GM20431 (cell line): Measurements from ENCODE around the gene FAM241A.
"Not testable (repeated sequence)": the region's sequence is repeated elsewhere in the genome, so short reads cannot be mapped to it uniquely, and the experiment has no call there.

Experiments
- in situ Hi-C: fragments of 300-500 bp; cut with MseI, MboI; formaldehyde crosslinking; loops from one replicate; pipeline ENCODE4 v1.15.0; 2020; ENCODE audit warnings: low sequenced_read_pairs; ENCODE audit not compliant: unreplicated experiment

Gene FAM241A

DNA sequence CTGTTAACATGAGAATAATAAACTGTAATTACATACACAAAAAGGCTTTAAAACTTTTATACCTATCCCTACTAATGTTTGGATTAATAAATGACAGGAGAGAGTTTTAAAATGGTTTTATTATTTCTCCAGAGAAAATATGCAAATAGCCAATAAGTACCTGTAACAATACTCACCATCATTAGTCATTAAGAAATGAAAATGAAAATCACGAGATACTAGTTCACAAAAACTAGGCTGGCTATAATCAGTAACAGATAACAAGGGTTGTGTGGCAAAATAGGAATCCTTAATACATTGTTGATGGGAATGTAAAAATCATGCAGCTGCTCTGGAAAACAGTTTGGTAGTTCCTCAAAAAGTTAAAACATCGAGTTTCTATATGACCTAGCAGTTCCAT, 61.2 kb downstream of the FAM241A start:
- in situ Hi-C loops = no loop called here

DNA sequence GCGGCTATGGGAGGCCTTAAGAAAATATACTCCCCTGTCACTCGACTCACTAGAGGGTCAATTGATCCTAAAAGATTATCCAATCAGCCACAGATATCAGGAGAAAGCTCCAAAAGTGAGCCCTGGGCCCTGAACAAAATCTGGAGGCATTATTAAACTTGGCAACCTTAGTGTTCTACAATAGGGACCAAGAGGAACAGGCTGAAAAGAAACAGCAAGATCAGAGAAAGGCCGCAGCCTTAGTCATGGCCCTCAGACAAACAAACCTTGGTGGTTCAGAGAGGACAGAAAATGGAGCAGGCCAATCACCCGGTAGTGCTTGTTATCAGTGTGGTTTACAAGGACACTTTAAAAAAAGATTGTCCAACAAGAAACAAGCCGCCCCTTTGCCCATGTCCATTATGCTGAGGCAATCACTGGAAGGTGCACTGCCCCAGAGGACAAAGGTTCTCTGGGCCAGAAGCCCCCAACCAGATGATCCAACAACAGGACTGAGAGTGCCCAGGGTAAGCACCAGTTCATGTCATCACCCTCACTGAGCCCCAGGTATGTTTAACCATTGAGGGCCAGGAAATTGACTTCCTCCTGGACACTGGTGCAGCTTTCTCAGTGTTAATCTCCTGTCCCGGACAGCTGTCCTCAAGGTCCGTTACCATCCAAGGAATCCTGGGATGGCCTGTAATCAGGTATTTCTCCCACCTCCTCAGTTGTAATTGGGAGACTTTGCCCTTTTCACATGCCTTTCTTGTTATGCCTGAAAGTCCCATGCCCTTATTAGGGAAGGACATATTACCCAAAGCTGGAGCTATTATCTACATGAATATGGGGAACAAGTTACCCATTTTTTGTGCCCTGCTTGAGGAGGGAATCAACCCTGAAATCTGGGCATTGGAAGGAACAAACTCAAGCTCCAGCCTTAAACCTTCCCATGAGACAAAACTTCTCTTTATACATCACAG, 63.2 kb downstream of the FAM241A start:
- in situ Hi-C loops = not testable (repeated sequence)

DNA sequence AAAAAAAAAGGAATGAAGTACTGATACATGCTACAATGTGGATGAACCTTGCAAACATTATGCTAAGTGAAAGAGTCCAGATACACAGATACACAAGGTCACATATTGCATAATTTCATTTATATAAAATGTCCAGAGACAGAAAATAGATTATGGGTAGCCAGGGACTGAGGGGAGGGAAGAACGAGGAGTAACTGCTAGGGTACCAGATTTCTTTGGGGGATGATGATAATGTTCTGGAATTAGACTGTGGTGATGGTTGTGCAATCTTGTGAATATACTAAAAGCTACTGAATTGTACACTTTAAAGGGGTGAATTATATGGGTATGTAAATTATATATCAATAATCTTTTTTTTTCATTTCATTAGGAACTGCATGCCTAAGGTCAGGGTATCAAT, 65.5 kb downstream of the FAM241A start:
- in situ Hi-C loops = no loop called here

DNA sequence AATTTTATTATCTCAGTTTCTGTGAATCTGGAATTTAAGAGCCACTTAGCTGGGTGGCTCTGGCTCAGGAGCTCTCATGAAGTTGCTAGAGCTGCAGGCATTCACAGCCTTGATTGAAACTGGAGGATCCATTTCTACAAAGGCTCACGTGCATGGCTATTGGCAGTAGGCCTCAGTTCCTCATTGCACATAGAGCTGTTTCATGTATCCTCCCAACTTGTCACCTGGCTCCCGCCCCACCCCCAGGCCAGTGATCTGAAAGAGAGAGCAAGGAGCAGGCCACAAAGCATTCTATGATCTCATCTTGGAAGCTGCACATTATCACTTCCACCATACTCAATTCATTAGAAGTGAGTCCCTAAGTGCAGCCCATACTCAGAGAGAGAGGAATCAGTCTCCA, 67.8 kb downstream of the FAM241A start:
- in situ Hi-C loops = no loop called here

DNA sequence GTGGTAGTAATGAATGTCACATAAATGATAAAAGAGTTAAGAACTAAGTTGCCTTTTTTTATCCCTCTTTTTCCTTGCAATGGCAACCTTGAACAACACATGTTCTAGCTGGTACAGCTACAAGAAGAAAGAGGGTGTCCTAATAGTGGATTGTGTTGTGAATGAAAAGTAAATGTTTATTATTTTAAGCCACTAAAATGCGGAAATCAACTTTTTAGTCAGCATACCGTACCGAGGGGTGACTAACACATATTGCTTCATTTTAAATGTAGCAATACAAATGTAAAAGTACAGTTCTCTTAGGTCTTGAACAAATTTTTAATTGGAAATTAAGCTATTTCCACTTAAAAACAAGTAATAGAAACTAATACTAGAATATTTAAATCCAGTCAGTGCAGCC, 68.6 kb downstream of the FAM241A start:
- in situ Hi-C loops = no loop called here

DNA sequence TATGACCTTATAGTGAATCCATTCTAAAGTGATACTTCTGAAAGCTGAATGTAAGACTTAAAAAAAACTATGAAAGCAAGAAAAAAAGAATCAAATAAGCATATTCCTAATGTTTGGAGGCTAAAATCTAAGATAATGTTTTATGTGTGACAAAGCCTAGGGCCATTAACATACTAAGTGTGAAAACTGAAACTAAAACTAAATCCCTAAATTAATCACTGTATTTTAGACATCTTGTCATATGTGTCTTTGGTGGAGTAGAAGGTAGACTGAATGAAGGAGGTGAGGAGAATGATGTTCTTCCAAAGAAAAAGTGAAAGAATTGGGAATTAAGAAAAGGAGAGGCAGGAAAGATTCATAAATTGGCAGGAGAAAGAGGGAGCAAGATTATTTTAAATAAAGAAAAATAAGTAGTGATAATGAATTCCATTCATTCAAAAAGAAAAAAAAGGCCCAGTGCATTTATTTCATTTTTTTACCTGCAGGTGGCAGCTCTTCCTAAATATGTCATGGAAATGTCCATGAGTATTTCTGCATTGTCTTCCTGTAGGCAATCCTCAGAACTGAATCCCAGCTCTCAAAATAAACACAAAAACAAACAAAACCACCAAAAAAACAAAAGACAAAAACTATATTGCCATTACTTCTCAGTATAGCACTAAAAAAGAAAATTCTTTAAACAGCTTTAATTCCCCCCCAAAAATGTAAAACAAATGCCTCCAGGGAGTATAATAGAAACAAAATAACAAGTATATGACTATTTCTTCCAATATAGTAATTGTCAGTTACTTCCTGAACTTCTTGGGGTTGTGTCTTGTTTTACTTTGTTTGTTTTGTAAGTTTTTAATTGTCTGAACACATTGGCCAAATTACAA, 69.4 kb downstream of the FAM241A start:
- in situ Hi-C loops = no loop called here

DNA sequence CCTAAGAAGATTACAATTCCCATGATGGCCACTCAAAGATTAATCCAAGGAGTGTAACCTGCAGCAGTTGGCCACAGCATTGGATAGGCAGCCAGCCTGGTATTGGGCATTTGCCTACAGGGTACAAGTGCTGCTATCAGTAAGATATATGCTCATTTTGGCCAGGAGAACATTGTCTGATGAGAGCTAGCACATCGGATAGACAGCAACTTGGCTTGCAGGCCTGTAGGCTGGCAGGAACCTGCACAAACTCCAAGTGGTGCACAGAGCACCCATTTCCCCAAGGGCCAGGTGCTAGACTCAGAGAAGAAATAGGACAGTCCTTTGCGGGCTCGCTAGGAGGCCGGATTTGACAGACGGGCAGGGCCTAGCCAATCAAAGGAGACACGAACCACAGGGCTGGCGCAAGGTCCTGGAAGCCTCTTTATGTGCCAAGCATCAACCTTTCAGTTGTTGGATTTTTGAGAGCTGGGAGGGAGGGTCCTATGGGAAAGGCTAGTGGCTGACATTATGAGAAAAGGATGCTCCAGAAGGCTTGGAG, 74.6 kb downstream of the FAM241A start:
- in situ Hi-C loops = no loop called here

DNA sequence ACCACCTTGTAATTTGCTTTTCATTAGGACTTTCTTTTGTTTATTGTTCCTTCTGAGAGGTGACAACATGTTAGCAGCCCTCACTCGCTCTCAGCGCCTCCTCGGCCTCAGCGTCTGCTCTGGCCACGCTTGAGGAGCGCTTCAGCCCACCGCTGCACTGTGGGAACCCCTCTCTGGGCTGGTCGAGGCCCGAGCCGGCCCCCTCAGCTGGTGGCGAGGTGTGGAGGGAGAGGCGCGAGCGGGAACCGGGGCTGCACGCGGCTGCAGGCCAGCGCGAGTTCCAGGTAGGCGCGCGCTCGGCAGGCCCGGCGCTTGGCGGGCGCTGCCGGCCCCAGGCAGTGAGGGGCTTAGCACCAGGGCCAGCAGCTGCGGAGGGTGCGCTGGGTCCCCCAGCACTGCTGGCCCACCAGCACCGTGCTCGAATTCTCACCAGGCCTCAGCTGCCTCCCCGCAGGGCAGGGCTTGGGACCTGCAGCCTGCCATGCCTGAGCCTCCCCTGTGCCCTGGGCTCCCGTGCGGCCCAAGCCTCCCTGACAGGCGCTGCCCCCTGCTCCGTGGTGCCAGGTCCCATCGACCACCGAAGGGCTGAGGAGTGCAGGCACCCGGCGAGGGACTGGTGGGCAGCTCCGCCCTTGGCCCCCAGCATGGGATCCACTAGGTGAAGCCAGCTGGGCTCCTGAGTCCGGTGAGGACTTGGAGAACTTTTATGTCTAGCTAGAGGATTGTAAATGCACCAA, 77.1 kb downstream of the FAM241A start:
- in situ Hi-C loops = no loop called here

DNA sequence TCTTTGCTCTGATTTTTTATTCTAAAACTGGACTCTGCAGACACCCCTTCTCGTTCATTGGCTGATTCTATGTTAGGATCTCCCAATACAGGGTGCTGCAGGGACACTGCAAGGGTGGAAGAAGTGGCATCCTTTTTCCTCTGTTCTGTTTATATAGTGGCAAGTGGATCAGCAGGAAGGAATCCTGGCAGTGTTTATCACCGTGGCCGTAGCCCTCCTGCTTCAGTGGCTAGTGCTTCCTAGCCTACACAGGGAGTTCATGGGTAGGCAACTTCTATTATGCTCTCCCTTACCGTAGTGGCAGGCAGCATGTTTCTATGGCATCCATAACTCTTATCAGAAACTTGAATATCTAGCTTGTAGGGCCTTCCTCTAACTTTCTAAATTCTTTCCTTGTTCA, 79.9 kb downstream of the FAM241A start:
- in situ Hi-C loops = no loop called here

DNA sequence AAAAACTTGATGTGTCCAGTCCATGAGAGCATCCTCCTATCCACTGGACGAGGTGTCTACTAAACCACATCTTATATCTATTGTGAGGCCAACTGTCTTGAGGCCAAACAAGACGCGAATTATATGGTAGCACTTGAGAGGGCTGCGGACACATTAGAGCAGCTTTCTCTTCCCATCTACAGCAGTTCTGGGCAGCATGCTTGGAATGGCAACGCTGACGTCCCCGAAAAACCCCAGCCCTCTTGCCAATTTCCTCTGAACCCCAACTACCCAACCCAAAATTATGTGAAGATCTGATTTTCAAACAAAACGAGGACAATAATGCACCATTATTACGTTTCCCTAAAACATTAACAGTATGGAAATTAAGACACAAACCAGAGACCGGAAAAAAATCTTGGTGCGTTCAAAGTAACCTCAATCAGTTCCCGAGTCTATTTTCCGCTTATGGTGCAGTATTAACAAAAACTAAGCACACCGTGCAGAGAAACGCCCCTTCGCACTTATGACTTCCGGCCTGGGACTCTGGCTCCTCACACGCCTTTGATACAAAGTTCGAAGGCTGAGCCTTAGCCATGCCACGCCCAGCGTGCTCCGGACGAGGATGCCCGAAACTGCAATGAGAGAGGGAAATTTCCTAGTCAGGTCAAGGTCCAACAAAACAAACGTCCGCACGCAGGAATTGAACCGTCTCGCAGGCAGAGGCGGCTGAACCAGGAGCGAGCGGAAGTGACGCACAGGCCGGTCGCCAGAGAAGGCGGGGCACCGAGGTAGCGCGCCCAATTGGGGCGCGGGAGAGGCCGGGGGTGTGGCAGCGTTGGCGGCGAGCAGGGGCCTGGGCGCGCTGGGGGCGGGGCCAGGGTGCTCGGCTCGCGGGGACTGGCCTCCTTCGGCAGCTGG, 85.9 kb downstream of the FAM241A start:
- in situ Hi-C loops = loop anchor here (10.0 kb wide), 1 partner anchor 126 kb away; no protein-coding TSS in a partner anchor

DNA sequence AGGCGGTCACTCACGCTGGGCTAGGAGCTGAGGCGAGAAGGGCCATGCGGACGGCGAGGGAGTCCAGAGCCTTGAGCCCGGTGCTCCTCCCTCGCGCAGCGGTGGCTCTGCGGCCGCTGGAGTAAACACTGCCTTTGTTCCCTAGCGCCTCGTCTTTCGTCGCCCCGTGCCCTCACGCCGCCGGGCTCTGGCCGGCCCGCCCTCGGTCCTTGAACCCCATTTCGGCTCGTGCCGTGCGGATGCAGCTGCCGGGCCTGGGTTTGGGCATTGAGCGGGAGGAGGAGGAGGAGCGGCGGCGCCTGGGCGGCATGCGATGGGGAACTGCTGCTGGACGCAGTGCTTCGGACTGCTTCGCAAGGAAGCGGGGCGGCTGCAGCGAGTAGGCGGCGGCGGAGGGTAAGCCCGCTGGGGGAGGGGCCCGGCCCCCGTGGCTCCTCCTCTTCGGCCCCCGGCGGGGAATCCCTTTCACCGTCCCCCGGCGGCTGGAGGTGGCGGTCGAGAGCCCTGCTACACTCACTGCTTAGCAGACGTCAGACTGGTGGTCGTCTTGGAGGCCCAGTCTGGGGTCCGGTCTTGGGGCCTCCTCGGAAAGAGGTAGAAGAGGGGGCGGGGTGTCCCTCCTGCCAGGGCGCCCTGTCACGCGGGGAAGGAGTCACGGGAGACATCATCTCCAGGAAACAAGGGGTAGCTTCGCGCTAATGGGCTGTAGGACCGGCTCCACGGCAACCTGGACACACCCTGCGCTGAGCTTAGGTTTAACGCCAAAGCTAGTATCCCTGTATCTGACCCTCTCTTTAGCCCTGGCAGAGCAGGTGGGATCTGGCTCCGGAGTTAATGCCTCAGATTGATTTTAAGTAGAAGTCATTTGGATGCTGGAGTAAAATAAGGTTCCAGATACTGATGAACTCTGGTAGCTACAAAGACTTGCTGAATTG, 86.8 kb downstream of the FAM241A start, which contains the start of gene AP1AR:
Gene AP1AR, plus strand, starts transcription at position 9 of the 935 bp plus-strand sequence. Its CDS starts 305 bp downstream, at position 314.
- in situ Hi-C loops = loop anchor here (10.0 kb wide), 1 partner anchor 127 kb away; no protein-coding TSS in a partner anchor

DNA sequence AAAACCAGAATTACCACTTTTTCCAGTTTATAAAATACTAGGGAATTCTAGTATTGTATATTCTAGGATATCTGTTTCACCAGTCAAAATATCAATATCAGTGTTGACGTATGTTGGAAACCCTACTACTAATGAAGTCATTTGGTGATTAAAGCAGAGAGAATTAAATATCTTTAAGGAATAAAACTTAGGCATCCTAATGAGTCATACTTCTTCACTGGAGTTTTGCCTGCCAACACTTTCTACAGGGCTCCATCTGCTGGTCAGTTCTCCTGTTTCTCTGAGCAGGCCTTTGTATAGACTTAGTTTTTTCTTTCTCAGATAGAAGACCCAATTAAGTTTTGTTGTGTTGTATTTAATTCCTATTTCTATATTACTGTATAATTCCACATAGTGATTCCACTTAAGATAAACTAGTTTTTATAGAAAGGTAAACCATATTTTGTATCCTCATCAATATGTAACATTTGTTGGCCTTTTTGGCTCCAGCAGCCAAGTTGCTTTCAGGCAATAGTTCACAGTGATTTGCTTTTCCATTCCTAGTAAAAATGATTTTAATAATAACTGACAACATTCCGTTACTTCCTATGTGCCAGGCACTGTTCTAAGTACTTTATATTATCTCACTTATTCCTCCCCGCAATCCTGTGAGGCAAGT, 89.8 kb downstream of the FAM241A start:
- in situ Hi-C loops = loop anchor here (10.0 kb wide), 1 partner anchor 130 kb away; no protein-coding TSS in a partner anchor

DNA sequence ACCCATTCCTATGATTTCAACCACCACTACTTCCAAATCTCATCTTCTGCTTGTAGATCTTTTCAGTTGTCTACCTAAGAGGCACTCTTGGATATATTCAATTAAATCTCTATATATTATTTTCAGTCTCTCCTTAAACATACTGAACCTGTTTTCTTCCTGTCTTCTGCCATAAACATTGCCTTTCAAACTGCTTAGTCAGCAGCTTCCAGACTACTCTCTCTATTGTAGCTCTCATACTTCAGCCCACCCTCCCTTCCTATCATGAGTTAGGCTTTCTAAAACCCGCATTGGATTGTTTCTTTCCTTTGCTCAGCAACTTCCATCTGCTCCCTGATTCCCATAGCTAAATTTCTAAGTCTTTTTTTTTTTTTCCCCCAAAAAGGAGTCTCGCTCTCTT, 90.8 kb downstream of the FAM241A start:
- in situ Hi-C loops = loop anchor here (10.0 kb wide), 1 partner anchor 131 kb away; no protein-coding TSS in a partner anchor

DNA sequence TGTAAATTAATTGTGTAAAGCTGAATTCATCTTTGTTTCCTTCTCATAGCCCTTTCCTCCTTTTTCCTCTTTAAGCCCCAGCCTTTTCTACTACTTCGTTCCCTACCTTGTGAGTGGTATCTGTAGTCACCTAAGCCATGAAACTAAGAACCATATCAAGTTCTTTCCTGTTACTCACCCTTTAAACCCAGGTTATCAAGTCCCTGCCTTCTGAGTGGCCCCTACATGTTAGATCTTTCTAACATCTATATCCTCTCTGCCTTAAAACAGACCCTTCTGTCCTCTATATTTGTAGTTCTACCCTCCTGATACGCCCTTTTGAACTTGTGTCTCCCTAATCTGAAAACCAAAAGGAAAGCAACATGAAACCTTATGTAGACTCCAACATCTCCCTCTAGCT, 93.6 kb downstream of the FAM241A start:
- in situ Hi-C loops = loop anchor here (10.0 kb wide), 1 partner anchor 134 kb away; no protein-coding TSS in a partner anchor
